Left lung (tissue), 10 donors: Measurements from ENCODE around the gene IGF2BP1. TPM values are rescaled to one million over a fixed set of nuclear protein-coding genes. Genes with fewer than 3 reads are reported as not detected.

Experiments used
- ATAC-seq: fragments of 200-7000 bp; cut with Tn5 transposase; one replicate; pipeline ENCODE4 v1.9.1; 2020; ENCODE audit warnings: moderate library complexity
- DNase-seq, 4 donors: peaks; one replicate each; pipeline ENCODE4 v3.0.0-alpha.2; 2013 to 2020
- H3K27ac ChIP-seq, 2 donors: fragments of 200-600 bp; sonication (generic) in 1 of 2; one replicate each; pipeline versions ENCODE4 v1.5.0 to v1.8.0; 2020 to 2021
- H3K27me3 ChIP-seq, 2 donors: fragments of 200-600 bp; sonication (generic) in 1 of 2; one replicate each; pipeline versions ENCODE4 v1.5.0 to v1.8.0; 2020 to 2021
- H3K36me3 ChIP-seq, 2 donors: fragments of 200-600 bp; sonication (generic) in 1 of 2; one replicate each; pipeline versions ENCODE4 v1.5.0 to v1.8.0; 2020 to 2021
- H3K4me1 ChIP-seq, 2 donors: fragments of 200-600 bp; one replicate each; pipeline ENCODE4 v1.8.0; 2021
- H3K4me3 ChIP-seq, 2 donors: fragments of 200-600 bp; sonication (generic) in 1 of 2; one replicate each; pipeline versions ENCODE4 v1.5.0 to v1.8.0; 2020 to 2021; ENCODE audit warnings: mild to moderate bottlenecking in 1 of 2
- H3K9me3 ChIP-seq, 2 donors: fragments of 200-600 bp; sonication (generic) in 1 of 2; one replicate each; pipeline versions ENCODE4 v1.5.0 to v1.8.0; 2020 to 2021
- CTCF ChIP-seq, 2 donors: fragments of 200-600 bp; sonication (generic) in 1 of 2; IDR thresholded peaks; one replicate each; pipeline versions ENCODE4 v1.5.0 to v1.8.0; 2021; ENCODE audit warnings: antibody characterized with exemption in 2 of 2
- intact Hi-C, 2 donors: fragments of 100-400 bp; cut with DNase I; formaldehyde crosslinking; loops; one replicate each; pipeline versions ENCODE4 v1.11.2 to v1.14.2; 2022
- polyA plus RNA-seq, 6 donors: library from polyadenylated mRNA; unstranded; fragments of 120-200 nt; gene quantifications; one replicate each; pipeline ENCODE4 v1.2.1, GENCODE V29; 2013; ENCODE audit not compliant: insufficient read length in 6 of 6
- total RNA-seq, 2 donors: library from RNA; stranded (reverse); fragmentation: NEBNext Ultra II Directional; extraction: Animal tissue kit (Norgen Biotek cat#: 25700); gene quantifications; one replicate each; pipeline ENCODE4 v1.2.1, GENCODE V29; 2021
- donor health status: DM: no; HTN: yes; CAD: no.
- donor health status: DM: no; HTN: no; CAD: no.

IGF2BP1 gene
- total and polyA plus RNA-seq, 8 donors: 0.23 to 32.1 (median 28.3) TPM

- TF ChIP-seq CTCF (IDR thresholded peaks at IDR 0.05): no peak
- Histone ChIP-seq H3K4me1 (no peaks in the 10 kb centered on the region), H3K27ac (no peak overlapping the region), H3K4me3 (no peak overlapping the region), H3K27me3 (no peaks in the 10 kb centered on the region), H3K36me3 (no peaks in the 10 kb centered on the region), H3K9me3 (no peaks in the 10 kb centered on the region)
- no peak for ATAC-seq
- intact Hi-C loops: no loop called here
- DNase-seq: no peak
Observed at GRCh38 chr17:49046912-49047311, 49.7 kb downstream of the IGF2BP1 start.

- DNase-seq (no peak), ATAC-seq (no peak)
- Histone ChIP-seq H3K4me3 (no peak overlapping the region), H3K27me3 (no peaks in the 10 kb centered on the region), H3K4me1 (no peaks in the 10 kb centered on the region), H3K27ac (no peak overlapping the region), H3K9me3 (no peaks in the 10 kb centered on the region), H3K36me3 (no peaks in the 10 kb centered on the region)
- intact Hi-C loops: no loop called here
- no peak for TF ChIP-seq CTCF (IDR thresholded peaks at IDR 0.05)
Observed at GRCh38 chr17:49049265-49049664, 52.1 kb downstream of the IGF2BP1 start.

GRCh38 chr17:49050611-49051010, 53.4 kb downstream of the IGF2BP1 start:
- Histone ChIP-seq H3K9me3 (no peaks in the 10 kb centered on the region), H3K27me3 (no peaks in the 10 kb centered on the region), H3K4me3 (no peak overlapping the region), H3K27ac (no peak overlapping the region), H3K36me3 (no peaks in the 10 kb centered on the region), H3K4me1 (no peaks in the 10 kb centered on the region)
- no peak for ATAC-seq
- TF ChIP-seq CTCF (IDR thresholded peaks at IDR 0.05): no peak
- intact Hi-C loops: no loop called here
- no peak for DNase-seq

- DNase-seq (no peak), ATAC-seq (no peak)
- TF ChIP-seq CTCF (IDR thresholded peaks at IDR 0.05): no peak
- no peaks in the 10 kb centered on the region for H3K27me3 ChIP-seq
- no peak overlapping the region for H3K27ac ChIP-seq
- no peak overlapping the region for H3K4me3 ChIP-seq
- intact Hi-C loops: no loop called here
- H3K36me3 ChIP-seq: no peaks in the 10 kb centered on the region
- no peaks in the 10 kb centered on the region for H3K9me3 ChIP-seq
- no peaks in the 10 kb centered on the region for H3K4me1 ChIP-seq
Observed at GRCh38 chr17:49051269-49051668, 54.1 kb downstream of the IGF2BP1 start.

GRCh38 chr17:49053171-49053829, 56.1 kb downstream of the IGF2BP1 start:
- Histone ChIP-seq H3K27ac (no peak overlapping the region), H3K4me3 (no peak overlapping the region), H3K4me1 (no peaks in the 10 kb centered on the region), H3K36me3 (no peaks in the 10 kb centered on the region), H3K9me3 (no peaks in the 10 kb centered on the region), H3K27me3 (peaks cover 0 to 4% of the 10 kb centered on the region in 2 donors)
- DNase-seq (no peak), ATAC-seq (no peak)
- no peak for TF ChIP-seq CTCF (IDR thresholded peaks at IDR 0.05)
- intact Hi-C loops: no loop called here
